Upper lobe of right lung (tissue), 1 donor: ENCODE measurements around the gene TMEM151A. TPM values are rescaled to one million over a fixed set of nuclear protein-coding genes. Genes with fewer than 3 reads are reported as not detected.
A peak's percentile ranks its signal among the peaks of the same experiment; 100 is the strongest.

Source experiments
- ATAC-seq: fragments of 200-7000 bp; cut with Tn5 transposase; one replicate; pipeline ENCODE4 v1.9.1; 2020; ENCODE audit warnings: mild to moderate bottlenecking, moderate library complexity
- DNase-seq: peaks from one replicate; pipeline ENCODE4 v3.0.0-alpha.2; 2020
- H3K27ac ChIP-seq: fragments of 200-600 bp; one replicate; pipeline ENCODE4 v1.8.0; 2022
- H3K27me3 ChIP-seq: fragments of 200-600 bp; one replicate; pipeline ENCODE4 v1.8.0; 2022; ENCODE audit warnings: mild to moderate bottlenecking
- H3K36me3 ChIP-seq: fragments of 200-600 bp; one replicate; pipeline ENCODE4 v1.8.0; 2022
- H3K4me1 ChIP-seq: fragments of 200-600 bp; one replicate; pipeline ENCODE4 v1.8.0; 2022
- H3K4me3 ChIP-seq: fragments of 200-600 bp; one replicate; pipeline ENCODE4 v1.8.0; 2022; ENCODE audit warnings: mild to moderate bottlenecking
- H3K9me3 ChIP-seq: fragments of 200-600 bp; one replicate; pipeline ENCODE4 v1.8.0; 2022
- intact Hi-C: fragments of 100-400 bp; cut with DNase I; formaldehyde crosslinking; loops from one replicate; pipeline ENCODE4 v1.11.0; 2022
- total RNA-seq: library from RNA; stranded (reverse); fragmentation: NEBNext Ultra II Directional; extraction: Animal tissue kit (Norgen Biotek cat#: 25700); gene quantifications from one replicate; pipeline ENCODE4 v1.2.1, GENCODE V29; 2021
- TF ChIP-seq, protein P1 (sequence below): fragments of 200-600 bp; IDR thresholded peaks from one replicate; pipeline ENCODE4 v1.8.0; 2022; ENCODE audit warnings: antibody characterized with exemption
- donor health status: DM: no; HTN: yes; CAD: no; lungs with severe emphysema.

Gene TMEM151A
- total RNA-seq, 1 donor from 2014 or later, result 0.41 TPM

- H3K27me3 ChIP-seq, result no peaks in the 10 kb centered on the region
- H3K9me3 ChIP-seq, result no peaks in the 10 kb centered on the region
- peak within 1 kb of the TSS; percentile 99 for H3K4me3 ChIP-seq
- peaks cover 16% of the 10 kb centered on the region for H3K4me1 ChIP-seq
- peaks cover 19% of the 10 kb centered on the region for H3K36me3 ChIP-seq
- ATAC-seq, result peak; percentile 88
- TF ChIP-seq, protein P1, sequence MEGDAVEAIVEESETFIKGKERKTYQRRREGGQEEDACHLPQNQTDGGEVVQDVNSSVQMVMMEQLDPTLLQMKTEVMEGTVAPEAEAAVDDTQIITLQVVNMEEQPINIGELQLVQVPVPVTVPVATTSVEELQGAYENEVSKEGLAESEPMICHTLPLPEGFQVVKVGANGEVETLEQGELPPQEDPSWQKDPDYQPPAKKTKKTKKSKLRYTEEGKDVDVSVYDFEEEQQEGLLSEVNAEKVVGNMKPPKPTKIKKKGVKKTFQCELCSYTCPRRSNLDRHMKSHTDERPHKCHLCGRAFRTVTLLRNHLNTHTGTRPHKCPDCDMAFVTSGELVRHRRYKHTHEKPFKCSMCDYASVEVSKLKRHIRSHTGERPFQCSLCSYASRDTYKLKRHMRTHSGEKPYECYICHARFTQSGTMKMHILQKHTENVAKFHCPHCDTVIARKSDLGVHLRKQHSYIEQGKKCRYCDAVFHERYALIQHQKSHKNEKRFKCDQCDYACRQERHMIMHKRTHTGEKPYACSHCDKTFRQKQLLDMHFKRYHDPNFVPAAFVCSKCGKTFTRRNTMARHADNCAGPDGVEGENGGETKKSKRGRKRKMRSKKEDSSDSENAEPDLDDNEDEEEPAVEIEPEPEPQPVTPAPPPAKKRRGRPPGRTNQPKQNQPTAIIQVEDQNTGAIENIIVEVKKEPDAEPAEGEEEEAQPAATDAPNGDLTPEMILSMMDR, result no peak
- peak within 1 kb of the TSS; percentile 90 for H3K27ac ChIP-seq
- DNase-seq, result peak; percentile 100
- intact Hi-C loops, result no loop called here
Measured at GRCh38 chr11:66268244-66268951, 23.3 kb upstream of the TMEM151A start, which contains the start of gene RAB1B. TSS of gene RAB1B (plus strand) at chr11:66268639. CDS start at chr11:66268680, 41 bp downstream.

DNA sequence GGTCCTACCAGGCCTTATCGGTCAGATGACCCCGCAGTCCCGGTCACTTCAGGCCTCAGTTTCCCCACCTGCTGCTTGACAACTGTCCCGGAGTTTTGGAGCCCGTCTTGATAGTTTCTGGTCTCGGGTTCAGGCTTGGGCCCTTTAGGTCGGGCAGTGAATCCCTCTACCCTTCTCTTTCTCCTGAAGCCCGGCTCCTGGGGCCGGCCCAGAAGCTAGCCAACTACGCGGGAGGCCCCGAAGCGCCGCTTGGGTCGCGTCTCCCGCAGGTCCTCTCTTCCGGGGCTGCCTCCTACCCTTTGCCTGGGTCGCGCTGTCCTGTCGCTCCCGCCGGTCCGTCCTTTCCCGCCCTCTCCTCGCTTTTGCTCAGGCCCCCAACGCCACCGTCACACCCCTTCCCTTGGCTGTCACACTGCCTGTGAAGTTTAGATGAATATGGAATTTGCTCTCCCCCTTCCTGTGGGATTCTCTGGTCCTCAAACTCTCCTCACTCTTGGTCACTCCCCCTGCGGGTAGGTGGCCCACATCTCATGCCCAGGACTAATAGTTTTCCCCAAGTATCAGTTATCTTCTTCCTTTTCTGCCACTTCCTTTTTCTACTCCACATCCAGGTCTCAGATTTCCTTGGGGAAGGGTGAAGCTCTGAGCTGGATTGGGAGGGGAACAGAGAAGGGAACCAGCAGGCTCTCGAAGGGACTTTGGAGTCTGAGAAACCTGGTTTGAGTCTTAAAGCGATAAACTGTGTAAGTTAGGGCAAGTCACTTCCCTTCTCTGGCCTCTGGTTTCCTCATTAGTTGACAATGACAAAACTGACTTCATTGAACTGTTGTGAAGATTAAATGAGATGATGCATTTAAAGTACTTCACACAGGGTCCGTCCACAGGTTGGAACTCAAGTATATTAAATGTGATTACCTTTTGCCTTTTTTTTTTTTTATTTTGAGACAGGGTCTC, 22.5 kb upstream of the TMEM151A start:
- peak; percentile 73 for DNase-seq
- peaks cover 27% of the 10 kb centered on the region for H3K36me3 ChIP-seq

DNA sequence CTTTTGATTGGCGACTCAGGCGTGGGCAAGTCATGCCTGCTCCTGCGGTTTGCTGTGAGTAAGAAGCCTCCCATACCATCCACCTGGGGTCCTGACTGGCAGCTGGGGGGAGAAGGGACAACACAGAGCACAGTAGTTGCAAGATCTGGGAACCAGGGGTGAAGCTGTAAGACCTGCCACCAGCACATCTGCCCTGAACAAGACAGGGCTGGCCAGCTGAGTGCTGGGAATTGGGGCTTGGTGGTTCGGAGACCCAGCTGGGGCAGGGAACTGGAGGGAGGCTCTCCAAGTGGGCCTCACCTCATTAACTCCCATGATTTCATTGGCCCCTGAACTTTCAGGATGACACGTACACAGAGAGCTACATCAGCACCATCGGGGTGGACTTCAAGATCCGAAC, 19.9 kb upstream of the TMEM151A start:
- H3K9me3 ChIP-seq, result no peaks in the 10 kb centered on the region
- H3K36me3 ChIP-seq, result peaks cover 47% of the 10 kb centered on the region
- ATAC-seq, result no peak
- TF ChIP-seq, protein P1, result no peak
- no peaks in the 10 kb centered on the region for H3K27me3 ChIP-seq
- H3K27ac ChIP-seq, result no peak overlapping the region
- DNase-seq, result no peak
- H3K4me1 ChIP-seq, result peaks cover 16% of the 10 kb centered on the region
- no peak overlapping the region for H3K4me3 ChIP-seq
- intact Hi-C loops, result no loop called here

More for the DNA sequence above, 22.5 kb upstream of the TMEM151A start:
- TF ChIP-seq, protein P1, result peak; percentile 7
- peaks cover 16% of the 10 kb centered on the region for H3K4me1 ChIP-seq
- no peaks in the 10 kb centered on the region for H3K27me3 ChIP-seq
- intact Hi-C loops, result no loop called here
- peak overlapping the region; percentile 99 for H3K4me3 ChIP-seq
- ATAC-seq, result no peak
- peak overlapping the region; percentile 90 for H3K27ac ChIP-seq
- H3K9me3 ChIP-seq, result no peaks in the 10 kb centered on the region

GRCh38 chr11:66272596-66272995, 19.1 kb upstream of the TMEM151A start:
- H3K4me1 ChIP-seq, result peaks cover 18% of the 10 kb centered on the region
- no peak for DNase-seq
- TF ChIP-seq, protein P1, result no peak
- no peak overlapping the region for H3K27ac ChIP-seq
- H3K27me3 ChIP-seq, result no peaks in the 10 kb centered on the region
- no peak overlapping the region for H3K4me3 ChIP-seq
- ATAC-seq, result no peak
- peaks cover 47% of the 10 kb centered on the region for H3K36me3 ChIP-seq
- H3K9me3 ChIP-seq, result no peaks in the 10 kb centered on the region
- intact Hi-C loops, result no loop called here

GRCh38 chr11:66274219-66274618, 17.5 kb upstream of the TMEM151A start:
- no peak for ATAC-seq
- intact Hi-C loops, result no loop called here
- peaks cover 47% of the 10 kb centered on the region for H3K36me3 ChIP-seq

More at GRCh38 chr11:66274219-66274618, 17.5 kb upstream of the TMEM151A start:
- Histone ChIP-seq H3K4me1 (peaks cover 19% of the 10 kb centered on the region), H3K9me3 (no peaks in the 10 kb centered on the region), H3K4me3 (no peak overlapping the region), H3K27me3 (no peaks in the 10 kb centered on the region), H3K27ac (no peak overlapping the region)
- TF ChIP-seq, protein P1, result no peak
- DNase-seq, result no peak
